NCI-H345 (cell line): ENCODE measurements around the gene MRAS.
"Not testable (repeated sequence)": the region's sequence is repeated elsewhere in the genome, so short reads cannot be mapped to it uniquely, and the experiment has no call there.

ENCODE experiments used
- DNase-seq: peaks from one replicate; lab custom pipeline; 2025; lab: John Stamatoyannopoulos, UW

The MRAS gene

GRCh38 chr3:138367326-138367850, 19.0 kb downstream of the MRAS start:
- DNase-seq = no peak

- no peak for DNase-seq
These were observed 19.5 kb downstream of the MRAS start for GRCh38 chr3:138367911-138368310.

GRCh38 chr3:138369151-138369900, 20.9 kb downstream of the MRAS start:
- DNase-seq = no peak

GRCh38 chr3:138370321-138370720, 21.9 kb downstream of the MRAS start:
- no peak for DNase-seq

- no peak for DNase-seq
These were observed 22.9 kb downstream of the MRAS start for GRCh38 chr3:138371070-138371965.

GRCh38 chr3:138373087-138373735, 24.8 kb downstream of the MRAS start:
- DNase-seq = no peak

- DNase-seq = no peak
These were observed 25.3 kb downstream of the MRAS start for GRCh38 chr3:138373736-138374094.

- DNase-seq = no peak
These were observed 26.3 kb downstream of the MRAS start for GRCh38 chr3:138374573-138375134.

- DNase-seq = no peak
These were observed 27.1 kb downstream of the MRAS start for GRCh38 chr3:138375447-138375846.

- no peak for DNase-seq
These were observed 28.3 kb downstream of the MRAS start for GRCh38 chr3:138376663-138377062.

- not testable (repeated sequence) for DNase-seq
These were observed 28.8 kb downstream of the MRAS start for GRCh38 chr3:138377212-138377611.

- no peak for DNase-seq
These were observed 29.4 kb downstream of the MRAS start for GRCh38 chr3:138377804-138378203.

GRCh38 chr3:138378331-138378730, 30.0 kb downstream of the MRAS start:
- no peak for DNase-seq

GRCh38 chr3:138378990-138379389, 30.6 kb downstream of the MRAS start:
- DNase-seq = no peak

GRCh38 chr3:138381413-138381901, 33.1 kb downstream of the MRAS start:
- DNase-seq = no peak

- DNase-seq = no peak
These were observed 33.8 kb downstream of the MRAS start for GRCh38 chr3:138381950-138382715.

GRCh38 chr3:138383715-138384465, 35.5 kb downstream of the MRAS start:
- no peak for DNase-seq

- DNase-seq = no peak
These were observed 36.2 kb downstream of the MRAS start for GRCh38 chr3:138384531-138384930.

GRCh38 chr3:138384976-138385375, 36.6 kb downstream of the MRAS start:
- DNase-seq = no peak

GRCh38 chr3:138389144-138389601, 40.8 kb downstream of the MRAS start:
- no peak for DNase-seq
